GM13977 (cell line): ENCODE measurements around the gene GRPEL2.

Experiments used
- DNase-seq: peaks from one replicate; pipeline ENCODE4 v3.0.0; 2012; ENCODE audit warnings: low spot score
- in situ Hi-C: fragments of 300-500 bp; cut with MboI; formaldehyde crosslinking; loops from one replicate; pipeline ENCODE4 v1.12.0; 2022; ENCODE audit warnings: low sequenced_read_pairs, low pct_unique_long_range_greater_than_20kb, mixed read lengths, inconsistent platforms; ENCODE audit not compliant: unreplicated experiment
- TF ChIP-seq, protein P1 (sequence below): IDR thresholded peaks from 2 replicates; pipeline ENCODE4 v1.5.1; 2012; ENCODE audit warnings: mild to moderate bottlenecking, control low read depth; ENCODE audit not compliant: insufficient read depth; ENCODE audit errors: extremely low read depth, missing control alignments

Gene GRPEL2

DNA sequence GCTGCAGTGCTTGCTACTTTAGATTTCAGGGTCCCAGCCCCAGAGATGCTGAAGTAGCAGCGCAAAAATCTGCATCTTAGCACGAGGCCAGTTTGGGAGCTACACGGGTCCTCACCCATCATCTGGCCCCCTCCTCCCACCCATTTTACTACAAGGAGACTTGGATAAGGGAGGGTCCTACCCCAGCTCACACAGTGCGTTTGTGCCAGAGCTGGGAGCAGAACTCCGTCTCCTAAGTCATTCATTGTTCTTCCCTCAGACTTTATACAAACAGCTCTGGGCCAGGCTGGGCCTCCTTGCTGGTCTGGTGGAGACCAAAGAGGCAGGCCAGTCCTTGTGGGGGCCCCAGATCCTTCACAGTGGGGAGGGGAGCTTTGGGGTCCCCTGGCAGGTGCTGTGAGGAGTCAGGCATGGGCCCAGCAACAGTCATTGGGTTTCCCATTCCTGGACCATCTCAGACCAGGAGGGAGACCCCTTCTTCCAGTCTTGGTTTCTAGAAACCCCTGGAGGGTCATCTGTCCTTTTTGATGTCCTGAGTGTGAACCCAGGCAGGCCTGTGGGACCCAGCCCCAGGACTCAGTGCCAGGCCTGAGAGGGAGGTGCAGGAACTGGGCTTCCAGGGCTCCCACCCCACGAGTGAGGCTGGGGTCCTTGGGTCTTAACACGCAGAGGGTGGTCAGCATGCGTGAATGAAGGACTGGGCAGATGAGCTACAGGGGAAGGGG, 36.1 kb downstream of the GRPEL2 start:
- TF ChIP-seq, protein P1, sequence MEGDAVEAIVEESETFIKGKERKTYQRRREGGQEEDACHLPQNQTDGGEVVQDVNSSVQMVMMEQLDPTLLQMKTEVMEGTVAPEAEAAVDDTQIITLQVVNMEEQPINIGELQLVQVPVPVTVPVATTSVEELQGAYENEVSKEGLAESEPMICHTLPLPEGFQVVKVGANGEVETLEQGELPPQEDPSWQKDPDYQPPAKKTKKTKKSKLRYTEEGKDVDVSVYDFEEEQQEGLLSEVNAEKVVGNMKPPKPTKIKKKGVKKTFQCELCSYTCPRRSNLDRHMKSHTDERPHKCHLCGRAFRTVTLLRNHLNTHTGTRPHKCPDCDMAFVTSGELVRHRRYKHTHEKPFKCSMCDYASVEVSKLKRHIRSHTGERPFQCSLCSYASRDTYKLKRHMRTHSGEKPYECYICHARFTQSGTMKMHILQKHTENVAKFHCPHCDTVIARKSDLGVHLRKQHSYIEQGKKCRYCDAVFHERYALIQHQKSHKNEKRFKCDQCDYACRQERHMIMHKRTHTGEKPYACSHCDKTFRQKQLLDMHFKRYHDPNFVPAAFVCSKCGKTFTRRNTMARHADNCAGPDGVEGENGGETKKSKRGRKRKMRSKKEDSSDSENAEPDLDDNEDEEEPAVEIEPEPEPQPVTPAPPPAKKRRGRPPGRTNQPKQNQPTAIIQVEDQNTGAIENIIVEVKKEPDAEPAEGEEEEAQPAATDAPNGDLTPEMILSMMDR: no peak
- in situ Hi-C loops: no loop called here
- DNase-seq: no peak

DNA sequence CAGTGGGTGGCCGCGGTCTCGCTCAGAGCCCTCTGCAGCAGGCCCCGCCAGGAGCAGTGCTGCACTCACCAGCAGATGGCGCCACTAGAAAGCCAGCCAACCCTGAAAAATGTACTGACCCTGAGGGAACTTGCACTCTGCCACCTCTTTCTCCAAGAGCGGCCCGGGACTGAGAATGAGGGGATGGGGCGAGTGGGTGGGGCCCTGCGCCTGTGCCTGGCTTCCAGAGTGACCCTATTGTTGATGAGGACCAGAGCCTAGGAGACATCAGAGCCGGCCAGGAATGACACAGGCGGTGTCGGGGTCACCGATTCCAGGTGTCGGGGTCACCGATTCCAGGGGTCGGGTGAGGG, 36.7 kb downstream of the GRPEL2 start:
- in situ Hi-C loops: no loop called here
- DNase-seq: peak; percentile 92
- TF ChIP-seq, protein P1: peak; percentile 98

DNA sequence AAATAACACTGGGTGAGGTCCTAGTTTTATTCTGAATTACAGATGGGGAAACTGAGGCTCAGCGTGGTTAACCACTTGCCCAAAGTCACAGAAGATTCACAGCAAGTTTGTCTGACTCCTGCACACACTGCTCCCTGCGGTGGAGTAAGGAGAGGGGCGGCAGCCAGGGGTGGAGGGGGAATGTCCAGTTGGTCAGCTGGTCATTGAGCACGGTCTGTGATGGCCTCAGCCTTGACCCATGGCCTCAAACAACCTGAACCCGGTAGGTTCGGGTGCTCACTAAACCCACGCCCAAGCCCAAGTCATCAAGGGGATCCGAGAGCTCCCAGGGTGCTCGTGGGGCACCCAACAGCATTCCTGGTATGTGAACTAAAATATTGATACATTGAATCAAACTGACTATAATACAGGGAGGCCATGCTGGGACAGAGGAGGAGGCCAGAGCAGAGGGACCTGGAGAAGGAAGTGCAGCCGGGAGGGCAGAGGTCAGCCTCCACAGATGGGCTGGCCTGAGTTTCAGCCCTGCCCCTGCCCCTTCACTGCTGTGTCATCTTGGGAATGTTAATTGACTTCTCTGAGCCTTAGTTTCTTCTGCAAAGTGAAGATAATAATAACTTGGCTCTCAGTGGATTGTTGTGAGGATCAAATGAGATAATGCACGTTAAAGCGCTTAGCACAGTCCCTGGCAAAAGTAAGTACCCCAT, 37.4 kb downstream of the GRPEL2 start:
- DNase-seq: no peak
- TF ChIP-seq, protein P1: no peak
- in situ Hi-C loops: no loop called here

DNA sequence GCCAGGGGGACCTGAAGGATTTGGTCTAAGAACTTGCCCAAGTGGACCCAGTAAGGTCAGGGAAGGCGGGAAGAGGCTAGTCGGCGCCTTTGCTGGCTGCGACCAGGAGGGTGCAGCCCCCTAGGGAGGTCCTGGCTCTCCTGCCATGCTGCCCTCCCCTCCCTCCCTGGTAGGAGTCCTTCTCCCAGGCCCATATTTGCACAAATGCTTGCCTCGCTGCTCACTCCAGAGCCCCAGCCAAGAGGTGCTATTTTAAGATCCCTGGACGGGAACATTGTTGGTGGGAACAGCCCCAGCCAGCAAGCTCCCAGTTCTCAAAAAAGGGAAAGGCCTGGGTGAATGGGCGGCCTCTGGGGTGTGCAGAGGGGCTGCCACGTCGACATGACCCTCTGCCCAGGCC, 38.1 kb downstream of the GRPEL2 start:
- in situ Hi-C loops: no loop called here

DNA sequence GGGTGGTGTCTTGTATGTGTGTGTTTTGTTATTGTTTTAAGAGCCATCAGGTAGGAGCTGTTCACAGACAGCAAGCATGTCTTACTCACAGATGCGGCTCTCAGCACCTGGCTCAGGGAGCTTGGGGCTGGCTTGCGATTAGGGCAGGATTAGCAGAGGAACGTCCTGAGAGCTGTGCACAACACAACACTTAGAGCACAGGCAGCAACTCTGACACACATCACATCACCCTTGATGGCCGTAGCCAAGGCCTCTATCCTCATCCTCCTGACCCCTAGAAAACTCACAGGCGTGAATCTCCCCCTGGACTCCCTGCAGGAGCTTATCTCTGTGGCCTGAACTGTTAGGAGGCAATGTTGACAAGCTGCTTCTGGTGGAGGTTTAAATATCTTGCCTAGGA, 40.9 kb downstream of the GRPEL2 start:
- TF ChIP-seq, protein P1: no peak
- DNase-seq: no peak
- in situ Hi-C loops: no loop called here

More for the DNA sequence above, 38.1 kb downstream of the GRPEL2 start:
- no peak for DNase-seq
- TF ChIP-seq, protein P1: no peak

DNA sequence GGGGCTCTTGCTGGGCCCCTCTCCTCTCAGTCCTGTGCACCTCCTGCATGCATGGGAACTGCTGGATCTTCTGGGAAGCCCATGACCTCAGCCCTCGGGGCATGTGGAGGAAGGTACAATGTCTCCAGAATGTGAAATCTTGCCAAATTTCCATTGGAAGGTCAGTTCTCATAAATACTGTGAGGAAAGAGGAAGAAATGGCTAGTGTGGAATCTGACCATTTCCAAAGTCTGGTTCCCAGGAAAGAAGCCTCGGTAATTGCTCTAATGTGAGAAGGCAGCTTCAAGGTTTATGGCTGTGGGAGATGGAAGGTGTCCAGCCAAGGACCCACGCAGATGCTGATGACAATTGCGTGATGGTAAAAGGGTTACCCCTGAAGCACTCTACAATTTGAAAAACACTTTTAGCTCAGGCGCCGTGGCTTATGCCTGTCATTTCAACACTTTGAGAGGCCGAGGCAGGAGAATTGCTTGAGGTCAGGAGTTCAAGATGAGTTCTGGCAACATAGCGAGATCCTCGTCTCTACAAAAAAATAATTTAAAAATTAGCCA, 41.9 kb downstream of the GRPEL2 start:
- in situ Hi-C loops: no loop called here
- TF ChIP-seq, protein P1: no peak
- DNase-seq: no peak
